Measurements from ENCODE around the gene UBE2L5. TPM values are rescaled to one million over a fixed set of nuclear protein-coding genes. Genes with fewer than 3 reads are reported as not detected.
A peak's percentile ranks its signal among the peaks of the same experiment; 100 is the strongest.

UBE2L5 gene
- total RNA-seq, 4 donors from 2014 or later: not detected

DNA sequence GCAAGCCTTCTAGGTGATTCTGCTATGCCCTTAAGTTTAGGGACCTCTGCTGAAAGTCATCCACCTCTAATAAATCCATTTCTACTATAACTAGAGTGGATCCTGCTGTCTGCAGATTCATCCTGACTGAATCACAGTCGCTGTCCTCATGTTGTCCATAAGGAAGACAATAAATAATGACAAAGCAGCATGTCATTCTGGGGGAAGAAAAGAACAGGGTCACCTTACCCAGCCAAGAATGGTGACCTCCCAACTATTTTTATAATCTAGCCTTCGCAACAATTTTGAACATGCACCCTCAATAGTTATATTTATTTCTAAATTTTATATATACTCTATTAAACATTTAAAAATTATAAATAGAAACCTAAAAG, 45.0 kb upstream of the UBE2L5 start:
- no peak for DNase-seq
- Histone ChIP-seq H3K36me3 (no peaks in the 10 kb centered on the region), H3K9me3 (no peaks in the 10 kb centered on the region), H3K4me1 (peaks cover 0 to 6% of the 10 kb centered on the region in 2 donors), H3K27me3 (no peaks in the 10 kb centered on the region), H3K27ac (no peak overlapping the region), H3K4me3 (no peak overlapping the region)
- in situ Hi-C loops (cut with MboI; ENCODE audit: low sequenced_read_pairs in 4 of 4): no loop called here
- TF ChIP-seq POLR2A (IDR thresholded peaks at IDR 0.05): no peak
- TF ChIP-seq, protein P1, sequence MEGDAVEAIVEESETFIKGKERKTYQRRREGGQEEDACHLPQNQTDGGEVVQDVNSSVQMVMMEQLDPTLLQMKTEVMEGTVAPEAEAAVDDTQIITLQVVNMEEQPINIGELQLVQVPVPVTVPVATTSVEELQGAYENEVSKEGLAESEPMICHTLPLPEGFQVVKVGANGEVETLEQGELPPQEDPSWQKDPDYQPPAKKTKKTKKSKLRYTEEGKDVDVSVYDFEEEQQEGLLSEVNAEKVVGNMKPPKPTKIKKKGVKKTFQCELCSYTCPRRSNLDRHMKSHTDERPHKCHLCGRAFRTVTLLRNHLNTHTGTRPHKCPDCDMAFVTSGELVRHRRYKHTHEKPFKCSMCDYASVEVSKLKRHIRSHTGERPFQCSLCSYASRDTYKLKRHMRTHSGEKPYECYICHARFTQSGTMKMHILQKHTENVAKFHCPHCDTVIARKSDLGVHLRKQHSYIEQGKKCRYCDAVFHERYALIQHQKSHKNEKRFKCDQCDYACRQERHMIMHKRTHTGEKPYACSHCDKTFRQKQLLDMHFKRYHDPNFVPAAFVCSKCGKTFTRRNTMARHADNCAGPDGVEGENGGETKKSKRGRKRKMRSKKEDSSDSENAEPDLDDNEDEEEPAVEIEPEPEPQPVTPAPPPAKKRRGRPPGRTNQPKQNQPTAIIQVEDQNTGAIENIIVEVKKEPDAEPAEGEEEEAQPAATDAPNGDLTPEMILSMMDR (IDR thresholded peaks at IDR 0.05 in 4 of 5, conservative IDR thresholded peaks at IDR 0.05 in 1 of 5): no peak
- peak in 1 of 2 donors; percentile 63 for ATAC-seq
- intact Hi-C loops (cut with DNase I; ENCODE audit: low total_unique reads): no loop called here

DNA sequence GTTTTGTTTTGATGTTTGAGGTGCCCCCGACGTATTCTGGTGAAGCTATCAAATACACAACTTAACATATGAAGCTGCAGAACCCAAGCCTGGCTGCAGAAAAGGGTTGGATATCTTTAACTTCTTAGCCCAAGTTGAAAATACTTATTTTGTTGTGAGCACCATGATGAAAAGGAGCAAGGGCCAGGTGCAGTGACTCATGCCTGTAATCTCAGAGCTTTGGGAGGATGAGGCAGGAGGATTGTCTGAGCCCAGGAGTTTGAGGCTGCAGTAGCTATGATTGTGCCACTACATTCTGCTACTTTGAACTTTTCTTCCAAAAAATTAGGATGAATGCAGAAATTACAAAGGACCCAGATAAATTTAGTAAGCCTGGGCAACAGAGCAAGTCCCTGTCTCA, 44.1 kb upstream of the UBE2L5 start:
- in situ Hi-C loops (cut with MboI; ENCODE audit: low sequenced_read_pairs in 4 of 4): no loop called here
- intact Hi-C loops (cut with DNase I; ENCODE audit: low total_unique reads): no loop called here
- H3K9me3 ChIP-seq: no peaks in the 10 kb centered on the region
- H3K27ac ChIP-seq: no peak overlapping the region
- peaks cover 0 to 6% of the 10 kb centered on the region in 2 donors for H3K4me1 ChIP-seq
- TF ChIP-seq, protein P1 (IDR thresholded peaks at IDR 0.05 in 4 of 5, conservative IDR thresholded peaks at IDR 0.05 in 1 of 5): no peak
- no peak for TF ChIP-seq POLR2A (IDR thresholded peaks at IDR 0.05)
- no peak overlapping the region for H3K4me3 ChIP-seq
- ATAC-seq (no peak), DNase-seq (no peak)
- no peaks in the 10 kb centered on the region for H3K27me3 ChIP-seq
- H3K36me3 ChIP-seq: no peaks in the 10 kb centered on the region

DNA sequence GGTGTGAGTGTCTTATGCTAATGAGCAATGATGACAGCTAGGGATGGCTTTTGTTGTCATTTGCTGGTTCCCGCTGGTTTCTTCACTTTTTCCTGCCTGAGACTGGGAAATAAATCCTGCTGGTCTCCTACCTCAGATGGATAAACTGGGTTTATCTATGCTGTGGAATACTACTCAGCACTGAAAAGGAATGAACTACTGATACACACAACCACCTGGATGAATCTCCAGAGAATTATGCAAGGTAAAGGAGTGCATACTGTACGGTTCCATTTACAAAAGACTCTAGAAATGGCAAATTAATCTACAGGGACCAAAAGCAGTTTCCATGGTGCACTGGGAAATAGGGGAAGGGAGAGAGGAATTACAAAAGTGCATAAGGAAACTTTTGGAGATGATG, 41.2 kb upstream of the UBE2L5 start:
- in situ Hi-C loops (cut with MboI; ENCODE audit: low sequenced_read_pairs in 4 of 4) (no loop called here), intact Hi-C loops (cut with DNase I; ENCODE audit: low total_unique reads) (no loop called here)
- Histone ChIP-seq H3K4me3 (no peak overlapping the region), H3K9me3 (no peaks in the 10 kb centered on the region), H3K27me3 (no peaks in the 10 kb centered on the region), H3K4me1 (peaks cover 0 to 6% of the 10 kb centered on the region in 2 donors), H3K36me3 (no peaks in the 10 kb centered on the region), H3K27ac (no peak overlapping the region)
- ATAC-seq: no peak
- TF ChIP-seq, protein P1 (IDR thresholded peaks at IDR 0.05 in 4 of 5, conservative IDR thresholded peaks at IDR 0.05 in 1 of 5): no peak
- TF ChIP-seq POLR2A (IDR thresholded peaks at IDR 0.05): no peak
- DNase-seq: no peak

DNA sequence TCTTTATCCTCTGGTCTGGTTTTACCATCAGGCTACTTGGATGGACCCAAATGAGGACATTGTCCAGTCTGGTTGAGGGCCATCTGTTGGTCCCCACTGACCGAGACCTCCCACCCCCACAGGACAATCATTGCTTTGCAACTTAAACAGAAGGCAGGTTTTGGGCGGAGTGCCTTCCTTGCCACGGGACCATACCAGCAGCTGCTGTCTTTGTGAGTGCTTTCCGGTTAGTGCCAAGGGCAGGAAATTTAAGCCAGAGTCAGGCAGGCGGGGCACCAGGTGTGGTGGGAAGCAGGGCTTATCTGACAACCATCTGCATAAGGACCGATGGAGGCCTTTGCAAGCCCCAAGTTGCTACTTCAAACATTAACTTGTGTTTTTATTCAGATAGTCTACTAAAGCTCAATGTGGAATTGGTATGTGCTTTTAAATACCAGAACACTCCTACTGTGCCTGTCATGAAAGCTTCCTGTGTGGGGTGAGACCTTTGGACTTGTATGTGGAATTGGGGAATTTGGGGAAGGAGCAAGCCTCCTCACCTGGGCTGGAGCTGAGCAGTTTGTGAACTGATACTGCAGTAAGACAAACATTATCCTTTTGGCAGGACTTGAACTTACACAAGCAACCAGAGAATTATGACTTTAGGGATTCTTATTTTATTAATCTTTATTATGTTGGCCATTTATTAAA, 39.3 kb upstream of the UBE2L5 start:
- Histone ChIP-seq H3K36me3 (no peaks in the 10 kb centered on the region), H3K27me3 (no peaks in the 10 kb centered on the region), H3K9me3 (no peaks in the 10 kb centered on the region), H3K4me1 (peaks cover 0 to 2% of the 10 kb centered on the region in 2 donors), H3K4me3 (no peak overlapping the region), H3K27ac (no peak overlapping the region)
- peak in 1 of 2 donors; percentile 23 for ATAC-seq
- in situ Hi-C loops (cut with MboI; ENCODE audit: low sequenced_read_pairs in 4 of 4) (no loop called here), intact Hi-C loops (cut with DNase I; ENCODE audit: low total_unique reads) (no loop called here)
- TF ChIP-seq POLR2A (IDR thresholded peaks at IDR 0.05): no peak
- TF ChIP-seq, protein P1 (IDR thresholded peaks at IDR 0.05 in 4 of 5, conservative IDR thresholded peaks at IDR 0.05 in 1 of 5): no peak
- no peak for DNase-seq

Data from gastrocnemius medialis (tissue), 4 donors.